Activated CD8-positive, alpha-beta memory T cell treated with anti-CD3 and anti-CD28 coated beads for 24 hours (primary cell): ENCODE data around the gene LRRC56.
"Not testable (repeated sequence)": the region's sequence is repeated elsewhere in the genome, so short reads cannot be mapped to it uniquely, and the experiment has no call there.

Experiments used
- DNase-seq: peaks from one replicate; pipeline ENCODE4 v3.0.0-alpha.2; 2020

LRRC56 gene

DNA sequence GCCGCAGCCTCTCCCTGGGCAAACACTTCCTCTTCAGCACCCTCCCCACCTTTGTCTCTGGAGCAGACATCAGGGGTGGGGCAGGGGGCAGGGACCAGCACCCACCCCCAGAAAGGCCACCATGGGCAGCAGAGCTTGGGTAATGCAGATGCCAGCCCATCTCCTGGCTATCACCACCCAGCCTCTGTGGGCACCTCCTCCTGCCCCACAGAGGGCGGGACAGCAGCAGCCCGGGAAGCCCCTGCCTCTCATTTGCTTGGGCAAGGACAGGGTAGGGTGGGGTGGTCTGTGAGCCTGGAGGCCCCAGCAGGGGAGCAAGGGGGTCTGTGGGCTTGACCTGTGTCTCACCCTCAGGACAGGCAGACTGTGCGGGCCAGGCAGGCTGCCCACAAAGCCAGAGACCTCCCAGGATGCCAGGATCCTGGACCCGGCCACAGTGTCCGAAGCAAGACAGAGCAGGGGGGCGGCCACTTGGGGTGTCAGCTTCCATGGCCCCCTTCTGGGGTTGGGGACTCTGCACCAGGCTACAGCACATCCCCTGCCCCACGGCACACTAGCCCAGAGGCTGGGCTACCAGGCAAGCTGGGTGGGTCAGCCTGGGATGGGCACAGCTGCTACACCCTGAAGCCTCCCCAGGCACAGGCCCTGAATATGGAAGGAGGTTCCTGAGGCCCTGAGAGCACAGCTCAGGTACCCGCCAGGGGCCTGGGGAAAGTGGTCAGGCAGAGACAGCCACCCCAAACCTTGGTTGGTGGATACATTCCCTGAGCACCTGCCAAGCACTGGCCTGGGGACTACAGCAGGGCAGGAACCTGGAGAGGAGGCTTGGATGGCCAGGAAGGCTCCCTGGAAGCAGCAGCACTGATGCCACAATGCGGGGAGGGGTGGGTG, 34.8 kb upstream of the LRRC56 start:
- DNase-seq: no peak

DNA sequence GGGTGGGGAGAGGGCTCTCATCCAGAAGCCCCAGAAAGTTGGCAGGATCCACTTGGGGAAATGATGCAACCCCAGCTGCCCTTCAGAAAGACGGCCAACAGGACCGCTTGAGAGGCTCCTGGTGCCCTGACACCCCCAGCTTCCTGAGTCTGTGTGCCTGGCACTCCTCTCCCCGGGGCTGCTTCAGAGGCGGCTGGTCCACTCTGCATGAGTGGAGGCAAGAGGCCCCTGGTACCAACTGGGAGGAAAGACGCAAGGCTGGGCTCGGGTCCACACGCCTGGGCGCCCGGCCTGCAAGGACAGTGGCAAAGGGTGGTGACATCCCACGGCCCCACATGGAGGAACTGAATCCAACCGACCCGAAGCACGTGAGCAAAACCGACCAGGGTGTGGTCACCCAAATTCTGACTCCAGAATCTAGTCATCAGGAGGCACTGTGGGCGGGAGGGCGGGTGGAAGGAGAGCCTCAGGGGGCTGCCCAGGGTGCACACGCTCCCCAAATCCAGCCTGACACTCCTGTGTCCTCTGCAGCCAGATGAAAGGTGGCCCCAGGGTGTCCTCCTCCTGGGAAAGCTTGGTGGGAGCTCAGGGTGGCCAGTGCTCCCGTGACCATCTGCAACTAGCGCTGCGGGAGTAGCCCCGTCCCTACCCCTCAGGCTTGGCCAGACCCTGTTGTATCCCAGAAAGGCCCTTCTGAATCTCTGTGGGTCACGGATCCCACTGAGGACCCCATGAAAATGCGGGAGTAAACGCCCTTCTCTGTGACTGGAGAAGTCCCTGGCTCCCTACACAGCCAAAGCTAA, 33.9 kb upstream of the LRRC56 start:
- DNase-seq: no peak

DNA sequence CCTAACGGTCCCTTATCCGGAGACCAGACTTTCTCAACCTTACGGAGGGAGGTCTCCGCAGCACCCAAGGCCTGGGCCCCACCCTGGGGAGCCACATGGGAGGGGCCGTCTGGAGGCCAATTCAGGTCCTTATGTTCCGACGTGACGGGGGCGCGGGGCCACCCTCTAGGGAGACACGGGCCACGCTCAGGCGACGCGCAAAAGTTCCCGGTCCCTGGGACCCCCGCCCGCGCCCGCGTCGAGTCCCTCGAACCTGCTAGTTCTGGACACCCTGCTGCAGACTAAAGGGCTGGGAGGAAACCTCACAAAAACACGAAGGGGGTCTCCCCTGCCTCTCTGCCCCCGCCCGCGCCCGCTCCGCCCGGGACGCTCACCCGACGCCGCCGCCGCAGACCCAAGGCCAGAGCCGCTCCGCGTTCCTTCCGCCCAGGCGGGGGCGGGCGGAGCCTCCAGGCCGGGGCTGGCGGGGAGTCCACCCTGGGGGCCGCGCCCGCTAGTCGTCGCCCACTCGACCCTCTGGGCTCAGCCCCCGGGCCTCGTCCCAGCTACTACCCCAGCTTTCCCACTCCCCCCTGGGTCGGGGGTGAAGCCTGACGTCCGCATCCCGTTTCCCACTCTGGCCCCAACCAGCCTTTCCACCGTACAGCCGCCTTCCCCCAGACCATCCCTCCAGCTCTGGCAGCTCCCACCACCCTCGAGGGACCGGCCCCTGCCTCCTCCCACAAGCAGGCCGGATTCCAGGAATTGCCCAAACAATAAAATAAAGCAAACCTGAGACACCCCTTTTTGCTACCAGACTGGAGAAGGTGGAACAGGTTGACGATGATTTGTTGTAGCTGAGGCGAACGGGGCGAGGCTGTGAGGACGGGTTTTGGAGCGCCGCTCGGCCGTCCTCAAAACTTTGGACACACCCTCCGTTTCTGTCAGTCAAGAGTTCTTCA, 33.0 kb upstream of the LRRC56 start:
- DNase-seq: no peak

- no peak for DNase-seq
Measured at GRCh38 chr11:504994-505344, 32.4 kb upstream of the LRRC56 start.

DNA sequence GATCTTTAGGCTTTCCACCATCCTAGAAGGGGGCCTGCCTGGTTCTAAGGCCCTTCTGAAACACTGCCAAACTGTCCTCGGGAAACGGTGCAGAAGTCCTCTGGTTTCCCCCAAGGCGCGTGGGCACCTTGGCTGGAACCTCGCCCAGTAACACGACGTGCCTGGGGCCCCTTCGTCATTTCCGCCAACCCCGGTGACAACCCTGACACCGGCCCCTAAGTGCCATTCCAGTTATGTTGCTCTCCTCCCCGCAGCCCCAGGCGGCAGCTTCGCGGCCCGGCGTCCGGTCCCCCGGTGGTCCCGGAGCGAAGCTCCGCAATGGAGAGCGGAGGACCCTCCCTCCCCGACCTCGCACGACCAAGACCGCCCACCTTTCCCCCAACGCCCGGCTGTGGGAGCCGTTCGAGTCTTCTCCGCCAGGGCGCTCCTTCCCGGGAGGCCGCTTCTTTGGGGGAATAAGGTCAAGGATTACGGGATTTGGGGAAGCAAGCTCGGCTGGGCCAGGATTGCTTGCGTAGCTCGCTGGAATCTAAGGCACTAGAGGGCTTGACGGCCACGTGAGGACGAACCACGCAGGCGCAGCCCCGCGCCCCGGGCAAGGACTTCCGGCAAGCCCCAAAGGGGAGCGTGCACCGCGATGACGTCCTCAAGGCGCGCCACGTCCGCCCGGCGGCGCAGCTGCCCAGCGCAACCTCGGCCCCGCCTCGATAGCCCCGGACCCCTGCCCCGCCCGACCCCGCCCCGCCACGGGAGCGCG, 30.9 kb upstream of the LRRC56 start:
- peak; percentile 98 for DNase-seq

- peak; percentile 100 for DNase-seq
Measured at GRCh38 chr11:506995-507726, 30.2 kb upstream of the LRRC56 start, which contains the start of gene RNH1. TSS of gene RNH1 (minus strand) at chr11:507242. CDS start at chr11:502162, 5,080 bp downstream.

- no peak for DNase-seq
Measured at GRCh38 chr11:507727-508515, 29.4 kb upstream of the LRRC56 start.

DNA sequence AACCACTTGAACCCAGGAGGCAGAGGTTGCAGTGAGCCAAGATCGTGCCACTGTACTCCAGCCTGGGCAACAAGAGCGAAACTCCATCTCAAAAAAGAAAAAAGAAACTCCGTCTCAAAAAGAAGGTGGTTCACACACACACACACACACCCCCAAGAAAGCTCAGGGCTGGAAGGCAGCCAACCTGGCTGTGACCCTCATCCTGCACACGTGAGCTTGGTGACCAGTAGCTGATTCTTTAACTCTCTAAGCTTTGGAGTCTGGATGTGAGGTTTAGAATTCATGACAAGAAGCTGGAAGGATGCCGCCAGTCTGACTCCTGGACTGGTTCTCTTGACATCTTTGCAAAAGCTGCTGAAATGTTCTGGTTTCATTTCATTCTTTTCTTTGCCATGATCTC, 28.4 kb upstream of the LRRC56 start:
- no peak for DNase-seq

DNA sequence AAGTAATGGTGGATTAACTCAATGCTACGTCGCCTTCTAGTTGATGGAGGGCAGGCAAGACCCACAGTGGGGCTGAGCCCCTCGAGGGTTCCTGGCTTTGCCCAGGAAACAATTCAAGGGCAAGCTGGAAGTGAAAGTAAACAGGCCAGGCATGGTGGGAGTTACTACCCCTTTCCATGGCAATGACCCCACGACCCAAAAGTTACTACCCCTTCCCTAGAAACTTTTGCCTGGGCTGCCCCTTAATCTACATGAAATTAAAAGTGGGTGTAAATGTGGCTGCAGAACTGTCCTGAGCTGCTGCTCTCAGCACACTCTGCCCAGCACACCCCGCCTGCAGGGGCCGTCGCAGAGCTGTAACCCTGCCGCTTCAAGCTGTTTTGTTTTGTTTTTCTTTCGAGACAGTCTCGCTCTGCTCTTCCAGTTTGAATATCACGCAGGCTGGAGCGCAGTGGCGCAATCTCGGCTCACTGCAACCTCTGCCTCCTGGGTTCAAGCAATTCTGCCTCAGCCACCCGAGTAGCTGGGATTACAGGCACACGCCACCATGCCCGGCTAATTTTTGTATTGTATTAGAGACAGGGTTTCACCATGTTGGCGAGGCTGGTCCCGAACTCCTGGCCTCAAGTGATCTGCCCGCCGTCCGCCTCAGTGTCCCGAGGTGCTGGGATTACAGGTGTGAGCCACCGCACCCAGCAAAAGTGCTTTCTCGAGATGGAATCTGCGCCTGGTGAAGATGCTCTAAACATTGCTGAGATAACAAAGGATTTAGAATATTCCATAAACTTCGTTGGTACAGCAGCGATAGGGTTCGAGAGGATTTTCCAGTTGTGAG, 24.3 kb upstream of the LRRC56 start:
- no peak for DNase-seq

DNA sequence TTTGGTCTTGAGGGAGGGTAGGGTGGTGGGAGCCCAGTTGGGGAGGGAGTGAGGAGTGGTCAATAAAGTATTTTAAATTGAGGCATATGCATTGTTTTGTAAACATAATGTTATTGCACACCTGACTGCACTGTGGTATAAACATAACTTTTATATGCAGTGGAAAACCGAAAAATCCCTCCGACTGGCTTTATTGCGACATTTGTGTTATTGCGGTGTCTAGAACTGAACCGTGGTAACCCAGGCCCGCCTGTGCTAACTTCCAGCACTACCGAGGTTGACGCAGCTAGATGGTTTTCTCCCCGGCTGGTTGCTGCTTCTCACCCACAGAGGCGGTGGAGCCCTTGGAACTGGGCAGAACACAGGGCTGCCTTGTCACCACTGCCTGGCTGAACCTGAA, 22.7 kb upstream of the LRRC56 start:
- no peak for DNase-seq

DNA sequence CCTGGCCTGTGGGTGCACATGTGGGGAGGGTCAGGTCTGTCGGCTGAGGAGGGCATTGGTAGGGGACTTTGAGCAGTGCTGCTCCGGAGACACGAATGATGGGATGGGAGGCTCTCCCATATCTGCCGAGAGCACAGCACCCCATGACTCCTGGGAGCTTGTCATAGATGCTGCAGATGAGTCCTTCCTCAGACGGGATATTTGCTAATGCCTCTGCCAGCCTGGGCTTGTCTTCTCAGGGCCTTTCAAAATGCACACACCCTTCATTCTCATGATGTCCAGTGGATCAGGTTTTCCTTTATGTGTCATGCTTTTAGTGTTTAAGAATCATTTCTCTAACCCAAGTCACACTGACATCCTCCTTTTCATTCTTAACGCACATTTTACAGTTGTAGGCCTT, 22.2 kb upstream of the LRRC56 start:
- no peak for DNase-seq

- no peak for DNase-seq
Measured at GRCh38 chr11:516400-516799, 20.9 kb upstream of the LRRC56 start.

GRCh38 chr11:516918-517685, 20.2 kb upstream of the LRRC56 start:
- not testable (repeated sequence) for DNase-seq

DNA sequence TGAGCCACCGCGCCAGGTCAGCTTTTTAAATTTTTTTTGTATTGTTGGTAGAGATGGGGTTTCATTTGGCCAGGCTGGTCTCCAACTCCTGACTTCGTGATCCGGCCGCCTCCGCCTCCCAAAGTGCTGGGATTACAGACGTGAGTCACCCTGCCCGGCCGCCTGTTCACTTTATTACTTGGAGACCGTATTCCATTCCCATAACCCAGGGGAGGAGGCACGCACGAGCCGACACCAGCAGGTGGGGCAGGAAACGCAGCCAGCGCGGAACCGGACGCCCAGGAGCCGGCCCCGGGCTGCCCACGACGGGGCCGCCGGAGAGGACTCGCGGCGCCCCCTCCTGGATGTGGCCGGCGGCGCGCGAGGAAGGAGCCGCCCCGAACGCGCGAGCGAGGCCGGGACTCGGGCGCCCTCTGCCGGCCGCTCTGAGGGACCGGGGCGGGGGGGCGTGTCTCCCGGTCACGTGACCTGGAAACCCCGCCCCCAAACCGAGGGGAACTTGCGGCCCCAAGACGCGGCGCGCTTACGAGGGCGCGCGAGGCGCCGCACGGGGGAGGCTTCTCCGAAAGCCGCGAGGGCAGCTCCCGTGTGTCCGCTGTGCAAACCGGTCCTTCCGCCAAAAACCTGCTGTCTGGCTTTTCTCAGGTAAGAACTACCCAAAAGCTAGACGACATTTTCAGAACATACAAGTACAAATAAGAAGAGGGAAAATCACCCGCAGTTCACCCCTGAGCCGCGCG, 18.7 kb upstream of the LRRC56 start:
- peak; percentile 99 for DNase-seq

DNA sequence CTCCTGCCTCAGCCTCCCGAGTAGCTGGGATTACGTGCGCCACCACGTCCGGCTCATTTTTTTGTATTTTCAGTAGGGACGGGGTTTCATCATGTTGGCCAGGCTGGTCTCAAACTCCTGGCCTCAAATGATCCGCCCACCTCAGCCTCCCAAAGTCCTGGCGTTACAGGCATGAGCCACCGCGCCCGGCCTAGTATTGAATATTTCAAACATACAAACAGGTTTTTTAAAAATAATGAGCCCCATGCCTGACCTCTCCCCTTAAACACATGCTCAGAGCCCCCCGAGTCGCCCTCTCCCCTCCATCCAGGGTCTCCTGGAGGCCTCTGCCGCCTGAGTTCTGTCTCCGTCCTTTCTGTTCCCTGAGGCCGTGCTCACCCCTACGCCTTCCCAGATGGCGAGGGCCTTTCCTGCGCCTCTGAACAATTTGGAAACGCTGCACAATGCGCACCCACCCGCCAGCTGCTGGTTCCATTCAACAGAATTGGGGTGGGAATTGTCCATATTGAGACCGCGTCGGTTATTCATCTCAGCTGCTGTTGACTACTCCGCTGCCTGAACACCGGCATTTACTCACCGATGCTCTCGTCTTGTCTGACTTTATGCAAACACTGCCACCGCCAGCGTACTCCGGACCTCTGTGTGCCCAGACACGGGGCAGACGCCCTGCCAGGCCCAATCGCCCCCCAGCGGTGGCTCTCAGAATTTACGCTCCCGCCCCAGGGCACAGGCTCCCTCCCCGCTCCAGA, 16.7 kb upstream of the LRRC56 start:
- no peak for DNase-seq

DNA sequence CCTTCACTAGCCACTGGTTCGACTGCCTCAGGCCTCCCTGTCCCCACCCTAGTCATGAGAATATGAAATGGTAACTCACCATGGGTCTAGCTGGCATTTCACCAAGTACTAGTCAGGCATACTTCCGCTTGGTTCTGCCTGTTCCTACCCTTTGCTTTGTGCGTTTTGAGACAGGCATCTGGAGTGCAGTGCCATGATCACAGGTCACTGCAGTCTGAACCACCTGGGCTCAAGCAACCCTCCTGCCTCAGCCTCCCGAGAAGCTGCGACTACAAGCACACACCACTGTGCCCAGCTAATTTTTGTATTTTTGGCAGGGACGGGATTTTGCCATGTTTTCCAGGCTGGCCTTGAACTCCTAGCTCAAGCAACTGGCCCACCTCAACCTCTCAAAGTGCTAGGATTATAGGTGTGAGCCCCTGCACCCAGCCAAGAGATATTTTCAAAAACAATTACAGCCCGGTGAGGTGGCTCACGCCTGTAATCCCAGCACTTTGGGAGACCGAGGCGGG, 16.1 kb upstream of the LRRC56 start:
- no peak for DNase-seq

DNA sequence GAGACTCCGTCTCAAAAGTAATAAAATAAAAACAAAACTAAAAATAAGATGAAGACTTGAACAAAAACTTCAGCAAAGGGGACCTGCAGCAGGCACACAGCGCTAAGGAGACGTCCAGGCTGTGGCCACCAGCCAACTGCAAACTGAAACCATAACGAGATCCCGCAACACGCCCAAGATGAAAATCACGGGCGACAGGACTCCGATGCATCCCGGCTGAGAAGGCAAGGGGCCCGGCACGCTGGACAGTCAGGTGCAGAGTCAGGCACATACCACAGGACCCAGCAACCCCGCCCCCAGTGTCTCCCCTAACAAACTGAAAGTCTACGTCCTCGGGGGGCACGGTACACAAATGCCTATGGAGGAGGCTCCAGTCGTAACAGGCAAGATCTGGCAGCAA, 11.1 kb upstream of the LRRC56 start:
- no peak for DNase-seq
